ENCODE data around the gene FCN2. TPM values are rescaled to one million over a fixed set of nuclear protein-coding genes. Genes with fewer than 3 reads are reported as not detected.

Gene FCN2
- polyA plus RNA-seq, 1 of the 3 experiments (the other 2 are of a cell fraction) = not detected

DNA sequence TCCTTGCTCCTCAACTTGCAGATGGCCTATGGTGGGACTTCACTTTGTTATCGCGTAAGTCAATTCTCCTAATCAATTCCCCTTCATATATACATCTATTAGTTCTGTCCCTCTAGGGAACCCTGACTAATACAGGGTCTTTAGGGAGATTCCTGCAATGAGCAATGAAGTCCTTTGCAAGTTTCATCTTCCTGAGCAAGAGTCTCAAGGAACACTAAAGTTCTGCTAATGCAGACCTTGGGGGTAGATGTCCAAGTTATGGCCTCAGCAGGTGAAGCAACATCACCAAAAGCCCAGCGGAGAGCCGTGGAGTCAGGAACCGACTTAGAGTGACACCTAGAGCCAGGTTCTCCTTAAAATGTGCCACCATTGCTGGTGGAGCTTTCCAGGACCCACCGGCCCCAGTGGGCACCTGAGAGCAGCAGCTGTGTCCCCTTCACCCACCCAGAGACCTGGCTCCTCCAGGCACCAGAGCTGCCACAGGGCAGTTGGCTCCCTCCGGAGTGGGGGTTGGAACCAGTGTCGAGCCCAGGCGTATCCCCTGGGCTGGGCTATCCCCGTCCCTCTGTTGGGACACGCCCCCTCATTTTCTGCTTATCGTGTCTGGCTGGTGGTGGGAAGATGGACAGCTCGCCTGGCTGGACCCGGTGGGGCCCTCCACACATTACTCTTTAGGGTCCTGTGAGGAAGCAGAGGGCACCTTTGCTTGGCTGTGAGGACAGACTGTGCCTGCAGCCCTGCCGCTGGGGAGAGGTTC, 48.0 kb downstream of the FCN2 start:
- Histone ChIP-seq H3K4me2 (no peak overlapping the region), H4K20me1 (ENCODE audit: insufficient read depth) (no peaks in the 10 kb centered on the region), H3K9ac (no peak overlapping the region), H3K9me3 (no peaks in the 10 kb centered on the region), H3K79me2 (ENCODE audit: insufficient read depth) (no peaks in the 10 kb centered on the region), H2AFZ (ENCODE audit: low read depth) (no peak overlapping the region), H3K9me2 (no peaks in the 10 kb centered on the region), H3K27ac (ENCODE audit: low read depth in 2 of 2, low read length in 1 of 2) (no peak overlapping the region), H3K4me3 (ENCODE audit: low read depth in 2 of 2, low read length in 1 of 2) (no peak overlapping the region), H3K27me3 (ENCODE audit: insufficient read depth) (no peaks in the 10 kb centered on the region), H3F3A (replicated peaks; ENCODE audit: insufficient read depth) (no peaks in the 10 kb centered on the region), H3K36me3 (replicated peaks in 1 of 2; ENCODE audit: control insufficient read depth in 1 of 2, insufficient read depth in 2 of 2, low read length in 1 of 2) (no peaks in the 10 kb centered on the region), H3K4me1 (ENCODE audit: control insufficient read depth in 1 of 2, insufficient read depth in 2 of 2, low read depth in 1 of 2, low read length in 1 of 2) (no peaks in the 10 kb centered on the region)
- no peak for DNase-seq
- 45% methylated on average over 12 of the region's 15 CpGs for WGBS (ENCODE audit: low lambda C conversion rate)
- CTCF ChIA-PET = no interaction called here
- POLR2A ChIA-PET = no interaction called here
- TF ChIP-seq, protein P1, sequence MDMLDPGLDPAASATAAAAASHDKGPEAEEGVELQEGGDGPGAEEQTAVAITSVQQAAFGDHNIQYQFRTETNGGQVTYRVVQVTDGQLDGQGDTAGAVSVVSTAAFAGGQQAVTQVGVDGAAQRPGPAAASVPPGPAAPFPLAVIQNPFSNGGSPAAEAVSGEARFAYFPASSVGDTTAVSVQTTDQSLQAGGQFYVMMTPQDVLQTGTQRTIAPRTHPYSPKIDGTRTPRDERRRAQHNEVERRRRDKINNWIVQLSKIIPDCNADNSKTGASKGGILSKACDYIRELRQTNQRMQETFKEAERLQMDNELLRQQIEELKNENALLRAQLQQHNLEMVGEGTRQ (IDR thresholded peaks at IDR 0.05; ENCODE audit: borderline replicate concordance, low read depth, low read length) = no peak
- no peak for TF ChIP-seq TEAD4 (IDR thresholded peaks at IDR 0.05; ENCODE audit: borderline replicate concordance, insufficient read depth)
- TF ChIP-seq NRF1 (IDR thresholded peaks at IDR 0.05; ENCODE audit: low read depth, low read length) = no peak
- TF ChIP-seq FOXM1 (IDR thresholded peaks at IDR 0.05; ENCODE audit: low read depth) = no peak

DNA sequence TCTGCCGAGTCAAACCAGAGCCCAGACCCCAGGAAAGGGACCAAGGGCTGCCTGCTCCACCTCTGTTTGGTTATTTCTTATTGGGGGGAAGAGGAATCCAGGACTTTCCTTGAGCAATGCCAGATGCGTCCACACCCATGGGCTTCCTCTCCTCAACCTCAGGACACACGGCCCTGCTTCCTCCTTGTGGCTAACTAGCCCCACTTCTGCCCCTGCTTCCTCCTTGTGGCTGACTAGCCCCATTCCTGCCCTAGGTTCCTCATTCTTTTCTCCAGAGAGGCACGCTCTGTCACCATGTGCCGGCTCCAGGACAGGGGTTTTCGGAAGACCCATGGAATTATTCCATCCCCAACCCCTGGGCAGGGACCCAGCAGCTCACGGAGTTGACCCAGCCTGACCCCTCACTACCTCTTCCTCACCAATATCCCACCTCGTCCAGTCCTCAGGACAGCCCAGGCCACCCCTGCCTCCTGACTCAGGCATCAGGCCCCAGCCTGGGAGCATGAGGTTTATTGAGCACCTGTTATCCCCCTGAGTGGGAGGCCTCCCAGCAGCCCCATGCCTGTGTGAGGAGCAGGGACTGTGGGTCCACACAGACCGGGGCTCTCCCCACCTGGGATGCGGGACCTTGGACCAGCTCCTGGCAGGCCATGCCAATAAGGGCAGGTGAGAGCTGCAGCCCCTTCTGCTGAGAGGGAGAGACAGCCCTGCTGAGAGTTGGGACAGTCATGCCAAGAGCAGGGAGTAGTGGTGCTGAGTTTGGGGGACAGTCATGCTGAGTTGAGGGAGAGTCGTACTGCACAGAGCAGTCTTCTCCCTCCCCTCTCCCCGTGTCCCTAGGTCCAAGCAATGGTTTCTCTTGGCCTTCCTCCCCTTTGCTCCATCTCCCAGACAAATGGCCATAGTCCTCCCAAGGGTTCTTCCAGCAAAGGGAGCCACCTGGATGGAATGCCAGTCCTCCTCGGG, 48.9 kb downstream of the FCN2 start:
- no peak overlapping the region for H3K4me2 ChIP-seq
- no peaks in the 10 kb centered on the region for H3F3A ChIP-seq (replicated peaks; ENCODE audit: insufficient read depth)
- no peaks in the 10 kb centered on the region for H3K4me1 ChIP-seq (ENCODE audit: control insufficient read depth in 1 of 2, insufficient read depth in 2 of 2, low read depth in 1 of 2, low read length in 1 of 2)
- CTCF ChIA-PET = no interaction called here
- H3K4me3 ChIP-seq (ENCODE audit: low read depth in 2 of 2, low read length in 1 of 2) = no peak overlapping the region
- no peaks in the 10 kb centered on the region for H4K20me1 ChIP-seq (ENCODE audit: insufficient read depth)
- H3K9ac ChIP-seq = no peak overlapping the region
- no peaks in the 10 kb centered on the region for H3K9me3 ChIP-seq
- H3K79me2 ChIP-seq (ENCODE audit: insufficient read depth) = no peaks in the 10 kb centered on the region
- WGBS (ENCODE audit: low lambda C conversion rate) = 25% methylated on average over 10 of the region's 13 CpGs
- H3K9me2 ChIP-seq = no peaks in the 10 kb centered on the region
- H3K27ac ChIP-seq (ENCODE audit: low read depth in 2 of 2, low read length in 1 of 2) = no peak overlapping the region
- no peaks in the 10 kb centered on the region for H3K27me3 ChIP-seq (ENCODE audit: insufficient read depth)
- H3K36me3 ChIP-seq (replicated peaks in 1 of 2; ENCODE audit: control insufficient read depth in 1 of 2, insufficient read depth in 2 of 2, low read length in 1 of 2) = no peaks in the 10 kb centered on the region
- POLR2A ChIA-PET = no interaction called here
- no peak overlapping the region for H2AFZ ChIP-seq (ENCODE audit: low read depth)
- no peak for DNase-seq
- TF ChIP-seq, protein P2, sequence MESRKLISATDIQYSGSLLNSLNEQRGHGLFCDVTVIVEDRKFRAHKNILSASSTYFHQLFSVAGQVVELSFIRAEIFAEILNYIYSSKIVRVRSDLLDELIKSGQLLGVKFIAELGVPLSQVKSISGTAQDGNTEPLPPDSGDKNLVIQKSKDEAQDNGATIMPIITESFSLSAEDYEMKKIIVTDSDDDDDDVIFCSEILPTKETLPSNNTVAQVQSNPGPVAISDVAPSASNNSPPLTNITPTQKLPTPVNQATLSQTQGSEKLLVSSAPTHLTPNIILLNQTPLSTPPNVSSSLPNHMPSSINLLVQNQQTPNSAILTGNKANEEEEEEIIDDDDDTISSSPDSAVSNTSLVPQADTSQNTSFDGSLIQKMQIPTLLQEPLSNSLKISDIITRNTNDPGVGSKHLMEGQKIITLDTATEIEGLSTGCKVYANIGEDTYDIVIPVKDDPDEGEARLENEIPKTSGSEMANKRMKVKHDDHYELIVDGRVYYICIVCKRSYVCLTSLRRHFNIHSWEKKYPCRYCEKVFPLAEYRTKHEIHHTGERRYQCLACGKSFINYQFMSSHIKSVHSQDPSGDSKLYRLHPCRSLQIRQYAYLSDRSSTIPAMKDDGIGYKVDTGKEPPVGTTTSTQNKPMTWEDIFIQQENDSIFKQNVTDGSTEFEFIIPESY (IDR thresholded peaks at IDR 0.05; ENCODE audit: borderline replicate concordance, low read depth) = no peak
- TF ChIP-seq RAD21 (IDR thresholded peaks at IDR 0.05; ENCODE audit: low read length) (no peak), EP300 (IDR thresholded peaks at IDR 0.05; ENCODE audit: borderline replicate concordance in 1 of 2, low read depth in 1 of 2, low read length in 1 of 2) (no peak), TAF1 (IDR thresholded peaks at IDR 0.05; ENCODE audit: borderline replicate concordance, low read depth, low read length) (no peak), FOXJ3 (CRISPR knock-in tag; IDR thresholded peaks at IDR 0.05) (no peak), YY1 (IDR thresholded peaks at IDR 0.05; ENCODE audit: low read depth) (no peak), SMC3 (IDR thresholded peaks at IDR 0.05; ENCODE audit: low read depth, low read length) (no peak), RCOR1 (IDR thresholded peaks at IDR 0.05; ENCODE audit: low read length) (no peak)
- TF ChIP-seq, protein P3, sequence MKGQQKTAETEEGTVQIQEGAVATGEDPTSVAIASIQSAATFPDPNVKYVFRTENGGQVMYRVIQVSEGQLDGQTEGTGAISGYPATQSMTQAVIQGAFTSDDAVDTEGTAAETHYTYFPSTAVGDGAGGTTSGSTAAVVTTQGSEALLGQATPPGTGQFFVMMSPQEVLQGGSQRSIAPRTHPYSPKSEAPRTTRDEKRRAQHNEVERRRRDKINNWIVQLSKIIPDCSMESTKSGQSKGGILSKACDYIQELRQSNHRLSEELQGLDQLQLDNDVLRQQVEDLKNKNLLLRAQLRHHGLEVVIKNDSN (IDR thresholded peaks at IDR 0.05; ENCODE audit: borderline replicate concordance, low read depth) = no peak
- TF ChIP-seq, protein P4, sequence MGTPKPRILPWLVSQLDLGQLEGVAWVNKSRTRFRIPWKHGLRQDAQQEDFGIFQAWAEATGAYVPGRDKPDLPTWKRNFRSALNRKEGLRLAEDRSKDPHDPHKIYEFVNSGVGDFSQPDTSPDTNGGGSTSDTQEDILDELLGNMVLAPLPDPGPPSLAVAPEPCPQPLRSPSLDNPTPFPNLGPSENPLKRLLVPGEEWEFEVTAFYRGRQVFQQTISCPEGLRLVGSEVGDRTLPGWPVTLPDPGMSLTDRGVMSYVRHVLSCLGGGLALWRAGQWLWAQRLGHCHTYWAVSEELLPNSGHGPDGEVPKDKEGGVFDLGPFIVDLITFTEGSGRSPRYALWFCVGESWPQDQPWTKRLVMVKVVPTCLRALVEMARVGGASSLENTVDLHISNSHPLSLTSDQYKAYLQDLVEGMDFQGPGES (IDR thresholded peaks at IDR 0.05; ENCODE audit: low read depth, low read length) = no peak
- TF ChIP-seq, protein P5, sequence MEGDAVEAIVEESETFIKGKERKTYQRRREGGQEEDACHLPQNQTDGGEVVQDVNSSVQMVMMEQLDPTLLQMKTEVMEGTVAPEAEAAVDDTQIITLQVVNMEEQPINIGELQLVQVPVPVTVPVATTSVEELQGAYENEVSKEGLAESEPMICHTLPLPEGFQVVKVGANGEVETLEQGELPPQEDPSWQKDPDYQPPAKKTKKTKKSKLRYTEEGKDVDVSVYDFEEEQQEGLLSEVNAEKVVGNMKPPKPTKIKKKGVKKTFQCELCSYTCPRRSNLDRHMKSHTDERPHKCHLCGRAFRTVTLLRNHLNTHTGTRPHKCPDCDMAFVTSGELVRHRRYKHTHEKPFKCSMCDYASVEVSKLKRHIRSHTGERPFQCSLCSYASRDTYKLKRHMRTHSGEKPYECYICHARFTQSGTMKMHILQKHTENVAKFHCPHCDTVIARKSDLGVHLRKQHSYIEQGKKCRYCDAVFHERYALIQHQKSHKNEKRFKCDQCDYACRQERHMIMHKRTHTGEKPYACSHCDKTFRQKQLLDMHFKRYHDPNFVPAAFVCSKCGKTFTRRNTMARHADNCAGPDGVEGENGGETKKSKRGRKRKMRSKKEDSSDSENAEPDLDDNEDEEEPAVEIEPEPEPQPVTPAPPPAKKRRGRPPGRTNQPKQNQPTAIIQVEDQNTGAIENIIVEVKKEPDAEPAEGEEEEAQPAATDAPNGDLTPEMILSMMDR (IDR thresholded peaks at IDR 0.05) = no peak
